NCI-H187 (cell line): ENCODE measurements around the gene TUBGCP2.
"Not testable (repeated sequence)": the region's sequence is repeated elsewhere in the genome, so short reads cannot be mapped to it uniquely, and the experiment has no call there.

ENCODE experiments used
- DNase-seq, 2 experiments: peaks; one replicate each; lab custom pipeline; 2025; lab: John Stamatoyannopoulos, UW

TUBGCP2 gene

DNA sequence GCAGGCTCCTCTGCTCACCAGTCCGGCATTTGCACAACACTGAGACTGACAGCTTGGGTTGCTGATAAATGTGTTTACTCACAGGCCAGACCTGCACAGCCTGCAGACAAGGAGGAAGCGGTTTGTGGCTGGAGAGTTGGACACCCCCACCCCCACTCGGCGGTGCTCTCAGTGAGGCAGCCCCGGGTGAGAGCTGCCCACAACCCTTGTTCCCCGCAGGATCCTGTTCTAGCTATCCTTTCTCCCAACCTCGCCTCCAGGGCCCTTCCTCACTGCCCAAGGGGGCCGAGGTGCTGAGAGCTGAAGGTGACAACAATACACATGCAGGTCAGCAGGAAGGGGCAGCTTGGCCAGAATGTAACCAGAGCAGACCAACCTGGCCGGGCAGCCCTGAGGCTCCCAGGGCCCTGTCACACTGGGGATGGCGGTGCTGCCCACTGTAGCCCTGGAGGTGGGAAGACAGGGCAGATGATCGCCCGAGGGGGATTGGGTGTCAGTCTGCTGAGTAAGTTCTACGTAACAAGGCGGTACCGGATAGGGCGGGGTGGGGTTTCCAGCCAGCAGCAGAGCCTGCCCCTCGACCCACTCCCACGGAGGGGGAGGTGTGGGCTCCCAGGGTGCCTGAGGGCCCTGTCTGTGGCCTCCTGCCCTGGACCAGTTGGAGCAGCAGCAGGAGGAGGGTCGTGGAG, 30.0 kb downstream of the TUBGCP2 start:
- DNase-seq: no peak

DNA sequence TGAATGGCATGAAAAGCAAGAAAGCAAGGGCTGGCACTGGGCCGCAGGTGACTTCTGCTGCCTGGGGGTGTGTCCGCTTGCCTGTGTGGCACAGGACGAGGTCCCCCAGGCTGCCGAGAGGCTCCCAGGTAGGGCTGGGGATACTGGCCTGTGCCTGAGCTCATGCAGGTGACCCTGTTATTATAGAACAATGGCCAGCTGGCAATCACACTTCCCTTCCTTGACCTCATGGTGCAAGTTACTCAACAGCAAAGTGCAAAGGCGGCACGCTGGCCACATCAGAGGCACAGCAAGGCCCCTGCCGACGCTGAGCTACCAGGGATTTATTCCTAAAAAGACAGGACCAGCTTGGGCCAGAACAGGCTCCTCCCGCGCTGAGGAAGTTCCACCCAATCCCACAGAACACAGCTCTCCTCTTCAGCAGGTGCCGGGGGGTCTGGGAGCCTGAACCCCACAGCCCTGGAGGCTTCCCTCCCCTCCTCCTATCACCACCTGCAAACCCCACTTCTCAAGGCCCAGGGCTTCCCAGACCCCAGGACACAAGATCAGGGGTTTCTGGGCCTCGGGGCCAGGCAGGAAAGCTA, 30.6 kb downstream of the TUBGCP2 start:
- no peak for DNase-seq

DNA sequence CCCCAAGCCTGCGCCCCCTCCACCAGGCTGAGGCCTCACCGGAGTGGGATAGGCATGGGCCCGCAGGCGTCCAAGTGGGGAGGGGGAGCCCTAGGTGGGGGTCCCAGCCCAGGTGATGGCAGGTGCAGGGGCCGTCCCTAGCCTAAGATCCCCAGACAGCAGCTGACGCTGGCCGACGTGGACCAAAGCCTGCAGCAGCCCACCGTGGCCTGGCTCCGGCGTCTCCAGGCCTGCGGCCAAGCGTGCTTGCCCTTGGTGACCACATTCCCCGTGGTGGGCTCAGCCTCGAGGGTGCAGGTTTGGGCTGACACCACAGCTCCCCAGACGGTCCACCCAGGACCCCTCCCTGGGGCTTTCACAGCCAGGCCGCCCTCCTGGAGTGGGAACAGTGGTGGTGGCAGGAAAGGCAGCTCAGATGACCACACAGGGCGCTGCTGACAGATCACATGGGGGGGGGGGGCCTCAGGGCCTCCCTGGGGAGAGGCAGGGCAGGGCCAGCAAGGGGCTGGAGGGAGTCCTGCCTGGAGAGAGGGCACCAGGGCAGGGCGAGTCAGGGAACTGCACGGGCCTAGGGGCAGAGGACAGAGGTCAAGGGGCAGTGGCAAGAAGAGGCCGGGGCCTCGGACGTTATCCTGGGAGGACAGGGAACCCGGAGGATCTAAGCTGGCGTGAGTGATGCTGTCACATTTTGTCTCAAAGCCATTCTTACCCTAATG, 31.2 kb downstream of the TUBGCP2 start:
- no peak for DNase-seq

DNA sequence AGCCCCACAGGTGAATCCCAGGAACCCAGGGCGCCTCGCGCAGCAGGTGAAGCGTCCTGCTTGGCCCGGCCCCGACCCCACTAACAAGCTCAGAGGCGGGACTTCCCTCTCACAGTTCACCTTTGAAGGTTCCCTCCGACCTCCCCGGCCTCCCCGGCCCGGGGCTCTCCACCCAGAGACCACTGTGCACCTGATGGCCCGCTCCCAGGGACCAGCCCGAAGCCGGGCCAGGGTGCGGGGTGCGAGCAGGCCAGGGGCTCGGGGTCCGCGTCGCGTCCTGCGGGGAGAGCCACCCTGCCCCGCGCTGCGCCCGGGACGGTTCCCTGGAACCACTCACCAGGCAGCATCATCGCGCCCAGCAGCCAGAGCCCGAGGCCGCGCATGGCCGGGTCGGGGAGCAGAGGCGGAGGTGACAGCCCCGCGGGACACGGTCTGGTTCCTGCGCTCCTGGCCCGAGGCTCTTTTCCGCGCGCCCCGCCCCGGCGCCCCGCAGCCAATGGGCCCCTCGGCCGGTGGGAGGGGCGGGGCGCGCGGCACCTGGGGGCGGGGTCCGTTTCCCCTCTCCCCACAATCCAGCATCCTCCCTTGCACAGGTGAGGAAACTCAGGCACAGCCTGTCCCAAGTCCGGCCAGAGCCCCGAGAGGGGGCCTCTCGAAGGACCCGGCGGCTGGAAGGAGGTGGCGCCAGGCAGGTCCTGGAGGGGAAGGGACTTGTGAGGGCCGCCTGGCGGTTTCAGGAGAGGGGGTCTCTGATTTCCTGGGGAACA, 32.1 kb downstream of the TUBGCP2 start, which contains the start of gene ADAM8:
Gene ADAM8 (minus strand): TSS at position 434 of the 767 bp plus-strand sequence. CDS start 51 bp downstream, at position 383.
- no peak for DNase-seq

DNA sequence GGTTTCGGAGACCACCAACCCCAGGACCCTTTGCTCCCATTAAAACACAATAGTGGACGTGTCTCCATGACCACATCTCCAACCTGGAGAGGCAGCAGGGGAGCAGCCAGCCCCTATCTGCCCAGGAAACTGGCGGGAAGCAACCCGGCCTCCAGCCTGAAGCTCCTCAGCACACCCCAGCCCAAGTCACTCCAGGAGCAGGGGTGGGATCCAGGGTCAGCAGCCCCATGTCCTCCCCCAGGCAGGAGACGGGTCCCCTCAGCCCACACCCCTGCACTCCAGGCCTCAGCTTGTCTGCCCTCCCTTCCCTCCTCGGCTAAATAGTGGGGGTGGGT, 32.6 kb downstream of the TUBGCP2 start:
- DNase-seq: no peak

DNA sequence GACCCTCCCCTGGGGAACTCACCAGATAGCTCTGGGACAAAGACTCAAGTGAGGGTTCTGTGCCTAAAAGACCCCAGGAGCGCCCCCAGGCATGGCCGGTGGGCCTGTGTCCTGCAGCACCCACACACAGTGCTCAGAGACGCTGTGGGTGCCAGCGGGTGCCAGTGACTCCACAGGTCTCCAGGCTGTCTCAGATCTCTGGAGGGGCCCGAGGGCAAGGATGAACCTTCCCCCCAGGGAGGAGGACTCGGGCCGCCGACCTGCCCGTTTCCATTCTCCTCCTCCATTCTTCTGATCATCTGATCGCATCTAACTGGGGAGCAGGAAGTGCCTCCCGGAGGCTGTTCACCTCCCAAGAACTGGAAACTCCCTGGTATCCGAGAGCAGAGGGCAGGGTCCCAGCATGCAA, 33.0 kb downstream of the TUBGCP2 start:
- no peak for DNase-seq

DNA sequence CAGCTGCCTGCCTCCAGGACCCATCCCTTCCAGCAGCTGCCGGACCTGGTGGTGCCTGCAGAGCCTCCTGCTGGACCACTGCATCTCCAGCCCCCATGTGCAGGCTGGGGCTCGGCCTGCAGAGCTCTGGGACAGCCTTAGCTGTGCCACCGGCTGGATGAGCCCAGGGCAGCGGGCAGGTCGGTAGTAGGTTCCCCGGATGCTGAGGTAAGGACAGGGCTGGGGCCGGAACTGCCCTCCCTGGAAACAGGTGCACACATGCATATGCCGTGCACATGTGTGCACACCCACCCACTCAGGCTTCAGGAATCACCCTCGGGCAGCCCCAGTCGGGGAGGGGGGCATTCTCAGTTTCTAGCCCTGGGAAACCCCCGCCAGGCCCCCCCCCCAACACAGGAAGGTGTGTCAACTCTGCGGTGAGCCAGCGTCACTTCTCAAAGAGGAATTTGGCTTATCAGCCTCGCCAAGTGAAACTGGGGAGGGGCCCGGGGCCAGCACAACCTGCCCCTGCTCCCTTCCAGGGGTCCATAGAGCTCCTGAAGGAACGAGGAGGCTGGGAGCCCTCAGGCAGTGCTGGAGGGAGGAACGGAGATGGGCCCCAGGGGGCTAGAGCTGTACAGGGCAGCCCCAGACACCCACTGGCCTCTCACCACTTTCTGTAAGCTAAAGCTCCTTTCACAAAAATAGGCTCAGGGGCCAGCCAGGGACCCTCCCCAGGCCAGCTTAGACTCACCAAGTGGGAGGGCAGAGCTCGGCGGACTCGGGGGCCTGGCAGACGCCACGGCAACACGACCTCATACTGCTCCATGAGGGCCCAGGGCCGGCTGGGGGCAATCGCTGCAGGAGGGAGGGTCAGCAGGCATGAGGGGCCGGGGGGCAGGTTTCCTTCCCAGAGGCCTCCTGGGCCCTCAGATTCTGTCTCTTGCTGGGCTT, 33.7 kb downstream of the TUBGCP2 start:
- DNase-seq: no peak

DNA sequence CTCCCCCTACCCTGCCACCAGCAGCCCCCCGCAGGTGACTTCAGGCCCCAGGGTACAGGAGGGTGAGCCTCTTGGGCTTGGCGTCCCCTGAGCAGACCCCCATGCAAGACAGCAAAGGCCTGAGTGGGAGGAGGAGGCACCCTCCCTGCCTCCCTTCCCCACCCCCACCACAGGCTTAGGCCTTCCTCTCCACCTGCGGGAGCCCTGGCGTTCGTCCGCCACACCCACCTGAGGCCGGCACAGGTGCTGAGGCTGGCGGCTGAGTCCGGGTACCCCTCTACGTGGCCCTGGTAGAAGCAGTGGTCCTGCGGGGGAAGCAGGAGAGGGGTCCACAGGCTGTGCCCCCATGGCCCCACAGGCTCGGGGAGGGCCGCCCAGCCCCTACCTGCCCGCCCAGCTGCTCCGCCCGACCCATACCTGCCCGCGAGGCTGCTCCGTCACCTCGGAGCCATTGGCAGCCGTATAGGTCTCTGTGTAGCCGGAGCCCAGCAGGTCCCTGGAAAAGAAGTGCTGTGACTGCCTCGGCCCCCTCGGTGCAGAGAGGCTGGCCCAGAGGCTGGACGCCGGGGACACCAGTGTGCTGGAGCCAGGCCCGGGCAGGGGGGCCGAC, 35.0 kb downstream of the TUBGCP2 start:
- DNase-seq: no peak

DNA sequence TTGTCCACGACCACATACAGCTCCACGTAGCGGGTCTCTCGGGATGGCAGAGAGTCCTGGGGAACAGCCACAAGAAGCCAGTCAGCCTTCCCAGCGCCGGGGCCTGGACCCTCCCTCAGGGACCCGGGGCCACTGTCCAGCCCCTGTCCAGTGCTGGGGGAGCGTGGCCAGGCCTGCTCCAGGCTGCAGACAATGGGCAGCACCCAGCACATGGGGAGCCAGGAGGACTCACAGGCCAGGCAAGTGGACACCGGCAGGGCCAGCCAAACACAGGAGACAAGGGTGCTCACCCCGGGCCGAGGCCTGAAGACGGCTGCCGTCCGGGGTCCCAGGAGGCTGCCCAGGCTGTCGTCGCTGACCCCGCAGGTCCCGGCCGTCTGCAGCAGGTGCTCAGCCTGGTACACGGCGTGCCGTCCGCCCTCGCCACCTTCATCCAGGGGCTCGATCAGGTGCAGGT, 35.7 kb downstream of the TUBGCP2 start:
- DNase-seq: no peak

DNA sequence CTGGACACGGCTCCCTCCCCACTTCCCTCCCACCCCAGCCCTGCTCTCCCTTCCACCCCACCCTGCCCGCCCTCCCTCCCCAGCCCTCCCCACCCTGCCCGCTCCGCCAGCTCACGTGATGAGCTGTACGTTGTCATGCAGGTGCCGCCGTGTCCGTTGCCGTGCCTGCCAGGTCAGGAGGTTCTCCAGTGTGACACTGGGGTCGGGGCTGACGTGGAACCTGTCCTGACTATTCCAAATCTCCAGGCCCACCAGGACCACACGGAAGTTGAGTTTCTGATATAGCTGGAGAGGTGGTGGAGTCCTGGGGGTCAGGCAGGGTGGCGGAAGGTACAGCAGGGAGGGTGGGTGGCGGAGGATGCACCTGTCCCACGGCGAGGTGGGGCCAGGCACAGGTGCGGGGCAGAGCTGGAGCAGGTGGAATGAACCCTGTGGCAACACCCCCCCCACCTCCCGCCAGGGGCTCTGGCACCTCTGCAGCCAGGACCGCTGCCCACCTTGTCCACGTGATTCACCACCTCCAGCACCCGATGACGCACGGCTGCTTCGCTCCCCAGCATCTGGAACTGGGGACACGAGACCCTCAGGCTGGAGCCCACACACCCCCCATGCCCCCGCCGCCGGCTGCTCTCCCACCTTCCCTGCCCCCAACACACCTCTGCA, 36.2 kb downstream of the TUBGCP2 start:
- no peak for DNase-seq

DNA sequence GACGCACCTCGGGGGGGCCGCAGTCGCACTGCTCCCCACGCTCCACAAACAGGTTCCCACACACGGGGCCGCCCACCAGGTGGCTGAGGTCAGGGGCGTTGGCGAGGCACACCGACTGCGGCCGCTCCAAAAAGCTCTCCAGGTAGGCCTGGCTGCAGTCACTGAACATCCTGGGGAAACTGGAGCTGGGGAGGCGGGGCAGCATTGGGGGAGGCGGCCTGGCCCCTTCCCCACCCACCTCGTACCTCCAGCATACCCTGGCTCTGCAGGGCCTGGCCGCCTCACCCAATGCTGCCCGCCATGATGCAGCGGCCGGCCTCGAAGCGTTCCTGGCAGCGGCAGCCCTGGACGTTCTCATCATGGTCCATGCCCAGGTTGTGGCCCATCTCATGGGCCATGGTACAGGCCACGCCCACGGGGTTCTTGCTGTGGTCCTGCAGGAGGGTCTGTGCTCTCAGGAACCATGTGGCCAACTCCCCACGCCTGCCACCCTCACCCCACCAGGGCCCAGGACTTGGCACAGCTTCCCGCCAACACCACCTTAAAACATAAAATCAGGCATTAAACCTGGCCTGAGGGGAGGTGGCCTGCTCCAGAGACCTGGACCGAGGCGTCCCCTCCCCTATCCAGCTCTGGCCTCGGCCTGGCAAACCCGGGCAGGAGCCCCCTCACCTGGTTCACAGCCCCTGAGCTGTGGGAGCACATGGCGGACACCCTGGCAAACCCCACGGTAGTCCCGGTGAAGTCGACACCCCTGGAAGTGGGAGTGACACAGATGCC, 37.0 kb downstream of the TUBGCP2 start:
- no peak for DNase-seq

DNA sequence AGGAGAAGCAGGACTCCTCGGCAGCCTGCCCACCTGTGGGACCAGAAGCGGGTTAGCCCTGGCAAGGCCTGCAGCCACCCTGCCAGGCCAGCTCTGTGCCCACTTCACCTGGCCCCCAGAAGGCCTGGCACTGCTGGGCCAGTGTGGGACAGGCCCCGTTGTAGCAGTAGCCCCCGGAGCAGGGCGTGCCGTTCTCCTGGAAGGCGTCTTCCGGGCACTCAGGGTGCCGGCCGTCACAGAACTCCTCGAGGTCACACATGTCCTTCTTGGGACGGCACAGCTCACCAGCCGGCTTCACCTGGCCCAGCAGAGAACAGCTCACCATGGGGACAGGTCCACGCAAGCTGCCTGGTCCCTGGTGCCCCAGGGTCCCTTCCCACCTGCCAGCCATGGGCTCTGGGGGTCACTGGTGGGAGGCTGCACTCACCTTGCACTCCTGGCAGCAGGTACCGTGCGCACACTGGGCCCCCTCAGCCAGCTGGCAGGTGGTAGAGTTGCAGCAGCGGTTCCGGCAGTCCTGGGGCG, 37.8 kb downstream of the TUBGCP2 start:
- no peak for DNase-seq

DNA sequence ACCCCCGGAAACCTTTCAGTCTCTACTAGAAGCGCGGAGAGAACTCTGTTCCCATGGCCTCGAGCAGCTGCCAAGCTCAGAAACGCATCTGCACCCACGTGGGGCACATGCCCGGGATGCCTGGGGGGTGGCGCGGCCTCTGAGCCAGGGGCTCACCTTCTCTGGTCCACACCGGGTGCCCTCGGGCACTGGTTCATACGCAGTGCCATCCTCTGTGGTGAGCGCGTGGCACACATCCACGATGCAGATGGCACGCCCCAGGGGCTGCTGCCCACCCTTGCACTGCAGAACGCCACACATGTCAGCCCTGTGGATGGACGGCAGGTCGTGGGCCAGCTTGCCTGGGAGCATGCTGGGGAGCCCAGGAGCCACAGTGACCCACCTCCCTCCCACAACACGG, 38.5 kb downstream of the TUBGCP2 start:
- DNase-seq: no peak

DNA sequence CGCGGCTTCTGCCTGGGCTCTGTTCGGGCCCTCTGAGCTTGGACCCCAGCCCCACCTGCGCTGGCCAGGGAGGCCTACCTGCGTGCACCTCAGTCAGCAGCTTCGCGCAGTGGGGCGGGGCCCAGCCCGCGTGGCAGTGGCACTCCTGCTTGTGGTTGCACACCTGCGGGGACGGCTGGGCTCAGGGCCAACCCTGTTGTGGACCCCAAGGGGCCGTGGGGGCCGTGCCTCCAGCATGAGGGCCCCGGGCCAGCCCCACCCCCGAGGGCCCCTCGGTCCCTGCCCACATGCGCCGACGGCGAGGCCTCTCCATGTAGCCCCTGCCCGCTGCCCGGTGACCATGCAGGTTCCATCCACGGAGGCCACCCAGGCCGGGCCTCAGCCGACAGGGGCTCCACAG, 39.3 kb downstream of the TUBGCP2 start:
- no peak for DNase-seq

DNA sequence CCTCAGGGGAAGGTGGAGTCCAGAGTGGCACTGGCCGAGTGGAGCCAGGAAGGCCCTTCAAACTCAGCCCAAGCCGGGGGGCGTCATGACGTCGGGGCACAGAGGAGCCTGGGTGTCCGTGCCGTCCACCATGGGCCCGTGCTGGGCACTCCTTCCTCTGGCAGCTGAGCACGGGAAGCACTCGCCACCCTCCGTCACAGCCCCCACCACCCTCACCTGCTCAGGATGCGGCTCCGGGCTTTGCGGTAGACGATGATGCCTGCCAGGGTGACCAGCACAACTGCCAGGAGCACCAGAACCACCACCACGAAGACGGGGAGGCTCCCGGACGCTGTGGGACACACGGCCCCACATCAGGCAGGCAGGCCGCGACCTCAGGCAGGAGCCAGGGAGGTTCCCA, 40.1 kb downstream of the TUBGCP2 start:
- DNase-seq: no peak

DNA sequence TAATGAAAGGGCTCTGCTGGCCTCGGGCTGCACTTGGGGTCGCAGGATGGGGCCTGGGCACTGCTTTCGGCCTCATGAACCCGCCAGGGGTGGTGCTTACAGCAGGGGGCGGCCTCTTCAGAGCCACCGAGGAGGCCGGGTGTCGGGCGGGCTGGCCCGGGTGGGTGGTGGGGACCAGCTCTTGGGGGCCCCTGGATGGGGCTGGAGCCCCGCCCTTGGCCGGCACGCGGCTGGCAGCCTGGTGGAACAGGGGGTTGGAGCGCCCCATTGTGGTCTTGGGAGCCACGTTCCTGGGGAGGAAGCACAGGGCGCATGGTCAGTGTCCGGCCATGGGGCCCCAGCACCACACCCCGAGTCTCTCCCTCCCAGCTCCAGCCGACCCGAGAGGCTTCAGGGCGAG, 40.8 kb downstream of the TUBGCP2 start:
- DNase-seq: no peak

DNA sequence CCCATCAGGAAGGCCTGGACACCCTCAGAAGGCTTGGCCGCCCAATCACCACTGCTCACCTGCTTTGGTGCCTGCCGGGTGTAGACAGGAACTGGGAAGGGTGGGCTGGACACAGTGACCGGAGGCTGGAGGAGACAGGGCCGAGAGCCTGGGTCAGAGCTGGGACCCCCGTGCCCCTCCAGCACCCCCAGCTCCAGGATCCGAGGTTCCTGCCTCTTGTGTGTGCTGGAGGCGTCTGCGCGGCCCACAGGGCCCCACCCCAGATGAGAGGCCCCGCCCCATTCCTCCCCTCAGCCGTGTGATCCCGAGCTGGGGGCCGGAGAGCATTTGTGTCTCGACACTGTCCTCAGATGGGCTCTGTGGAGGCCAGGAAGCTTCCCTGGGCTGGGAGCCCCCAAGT, 41.4 kb downstream of the TUBGCP2 start:
- DNase-seq: no peak

DNA sequence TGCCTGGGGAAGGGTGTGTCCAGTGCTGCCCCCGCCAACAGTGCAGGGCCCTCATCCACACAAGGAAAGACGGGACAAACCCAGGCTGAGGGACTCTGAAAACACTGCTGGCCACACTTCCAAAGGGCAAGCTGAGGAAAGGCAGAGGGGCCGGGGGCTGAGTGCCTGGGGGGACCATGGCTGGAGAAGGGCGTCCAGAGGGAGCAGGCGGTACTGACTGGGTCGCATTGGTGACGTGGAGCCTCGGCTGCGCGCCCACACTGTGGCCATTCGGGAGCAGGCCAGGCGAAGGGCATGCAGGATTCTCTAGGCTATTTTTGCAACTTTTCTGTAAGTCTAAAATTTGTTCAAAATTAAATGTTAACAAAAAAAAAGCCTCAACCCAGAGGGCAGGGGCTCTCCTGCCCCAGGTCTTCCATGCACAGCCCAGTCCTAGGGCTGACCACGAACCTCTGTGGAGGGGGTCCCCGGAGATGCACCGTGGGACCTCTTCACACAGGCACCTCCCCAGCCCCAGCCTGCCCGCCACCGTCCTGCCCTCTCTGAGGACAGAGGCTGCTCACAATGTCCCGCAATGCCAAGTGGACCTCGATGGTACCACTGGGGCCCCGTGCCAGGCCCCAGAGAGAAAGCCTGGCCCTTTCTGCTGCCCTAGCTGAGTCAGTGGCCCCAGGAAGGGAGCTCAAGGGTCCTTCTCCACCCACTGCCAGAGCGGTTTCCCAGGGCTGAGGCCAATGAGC, 42.4 kb downstream of the TUBGCP2 start:
- no peak for DNase-seq

DNA sequence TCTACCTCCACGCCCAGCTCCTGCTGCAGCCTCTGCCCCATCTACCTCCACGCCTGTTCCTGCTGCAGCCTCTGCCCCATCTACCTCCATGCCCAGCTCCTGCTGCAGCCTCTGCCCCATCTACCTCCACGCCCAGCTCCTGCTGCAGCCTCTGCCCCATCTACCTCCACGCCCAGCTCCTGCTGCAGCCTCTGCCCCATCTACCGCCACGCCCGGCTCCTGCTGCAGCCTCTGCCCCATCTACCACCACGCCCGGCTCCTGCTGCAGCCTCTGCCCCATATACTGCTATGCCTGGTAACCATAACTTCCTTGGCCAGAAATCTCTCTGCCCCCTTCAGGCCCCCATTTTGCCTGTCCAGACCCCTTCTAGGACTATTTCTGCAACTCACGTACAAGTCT, 43.6 kb downstream of the TUBGCP2 start:
- not testable (repeated sequence) for DNase-seq
